Spleen (tissue), 7 donors: Measurements from ENCODE around the gene TIGD3.

Experiments
- POLR2A ChIP-seq, 3 donors: fragments of 450-650 bp; IDR thresholded peaks; one replicate each; pipeline ENCODE4 v1.5.1; 2017; ENCODE audit warnings: antibody characterized with exemption in 3 of 3, mild to moderate bottlenecking in 1 of 3
- POLR2AphosphoS5 ChIP-seq, 3 donors: sonication (generic); formaldehyde crosslinking; IDR thresholded peaks; one replicate each; pipeline ENCODE4 v1.5.1; 2017; ENCODE audit warnings: antibody characterized with exemption in 3 of 3
- TF ChIP-seq, protein P1 (sequence below), 11 experiments: fragments of 200-600 bp in 7 of 11; fragments of 450-650 bp in 4 of 11; sonication (generic) in 4 of 11; IDR thresholded peaks in 8 of 11; conservative IDR thresholded peaks in 3 of 11; 1 replicate in 7 of 11; 2 replicates in 4 of 11; pipeline versions ENCODE4 v1.4.0 to v1.8.0; 2016 to 2021; ENCODE audit warnings: antibody characterized with exemption in 11 of 11, inconsistent platforms in 4 of 11, mild to moderate bottlenecking in 1 of 11
- donor health status: DM: no; HTN: no; CAD: no; lungs with moderate emphysema.
- donor health status: DM: no; HTN: no; CAD: no.
- donor health status: DM: no; HTN: no; CAD: no.

- TF ChIP-seq POLR2AphosphoS5 (IDR thresholded peaks at IDR 0.05) (no peak), POLR2A (IDR thresholded peaks at IDR 0.05) (no peak)
- TF ChIP-seq, protein P1, sequence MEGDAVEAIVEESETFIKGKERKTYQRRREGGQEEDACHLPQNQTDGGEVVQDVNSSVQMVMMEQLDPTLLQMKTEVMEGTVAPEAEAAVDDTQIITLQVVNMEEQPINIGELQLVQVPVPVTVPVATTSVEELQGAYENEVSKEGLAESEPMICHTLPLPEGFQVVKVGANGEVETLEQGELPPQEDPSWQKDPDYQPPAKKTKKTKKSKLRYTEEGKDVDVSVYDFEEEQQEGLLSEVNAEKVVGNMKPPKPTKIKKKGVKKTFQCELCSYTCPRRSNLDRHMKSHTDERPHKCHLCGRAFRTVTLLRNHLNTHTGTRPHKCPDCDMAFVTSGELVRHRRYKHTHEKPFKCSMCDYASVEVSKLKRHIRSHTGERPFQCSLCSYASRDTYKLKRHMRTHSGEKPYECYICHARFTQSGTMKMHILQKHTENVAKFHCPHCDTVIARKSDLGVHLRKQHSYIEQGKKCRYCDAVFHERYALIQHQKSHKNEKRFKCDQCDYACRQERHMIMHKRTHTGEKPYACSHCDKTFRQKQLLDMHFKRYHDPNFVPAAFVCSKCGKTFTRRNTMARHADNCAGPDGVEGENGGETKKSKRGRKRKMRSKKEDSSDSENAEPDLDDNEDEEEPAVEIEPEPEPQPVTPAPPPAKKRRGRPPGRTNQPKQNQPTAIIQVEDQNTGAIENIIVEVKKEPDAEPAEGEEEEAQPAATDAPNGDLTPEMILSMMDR (IDR thresholded peaks at IDR 0.05 in 8 of 11, conservative IDR thresholded peaks at IDR 0.05 in 3 of 11): no peak
Observed at GRCh38 chr11:65321076-65321475, 33.5 kb upstream of the TIGD3 start.
